Kidney (tissue), 14 donors: Measurements from ENCODE around the gene SPTB. TPM values are rescaled to one million over a fixed set of nuclear protein-coding genes. Genes with fewer than 3 reads are reported as not detected.
A peak's percentile ranks its signal among the peaks of the same experiment; 100 is the strongest.

Source experiments
- DNase-seq, 5 donors: peaks; one replicate each; pipeline ENCODE4 v3.0.0-alpha.2; 2013 to 2020
- FAIRE-seq: peaks from 2 replicates; lab custom pipeline; 2012; peaks lifted over from hg19 to GRCh38; lab: Jason Lieb, UNC
- H3K27ac ChIP-seq, 2 donors: one replicate each; pipeline ENCODE4 v1.7.0; 2013; ENCODE audit warnings: low read depth in 2 of 2, low read length in 2 of 2, inconsistent platforms in 1 of 2
- H3K27me3 ChIP-seq: one replicate; pipeline ENCODE4 v1.7.1; 2013; ENCODE audit warnings: low read length, inconsistent platforms; ENCODE audit not compliant: control insufficient read depth, insufficient read depth
- H3K36me3 ChIP-seq, 3 donors: one replicate each; pipeline versions ENCODE4 v1.7.0 to v1.7.1; 2013; ENCODE audit warnings: low read length in 3 of 3, control low read depth in 1 of 3, inconsistent platforms in 1 of 3; ENCODE audit not compliant: insufficient read depth in 3 of 3, control insufficient read depth in 2 of 3
- H3K4me1 ChIP-seq, 3 donors: one replicate each; pipeline versions ENCODE4 v1.7.0 to v1.7.1; 2013; ENCODE audit warnings: low read length in 3 of 3, inconsistent platforms in 1 of 3, low read depth in 1 of 3; ENCODE audit not compliant: control insufficient read depth in 2 of 3, insufficient read depth in 2 of 3
- H3K4me3 ChIP-seq, 3 donors: one replicate each; pipeline versions ENCODE4 v1.7.0 to v1.8.1; 2013; ENCODE audit warnings: low read length in 3 of 3, control low read depth in 1 of 3, inconsistent platforms in 1 of 3
- H3K9ac ChIP-seq, 3 donors: one replicate each; pipeline versions ENCODE4 v1.7.0 to v1.7.1; 2013; ENCODE audit warnings: low read length in 3 of 3, control low read depth in 1 of 3, inconsistent platforms in 1 of 3
- H3K9me3 ChIP-seq, 3 donors: one replicate each; pipeline versions ENCODE4 v1.7.0 to v1.7.1; 2013; ENCODE audit warnings: low read length in 3 of 3, control low read depth in 1 of 3, inconsistent platforms in 1 of 3; ENCODE audit not compliant: control insufficient read depth in 2 of 3, insufficient read depth in 1 of 3
- CTCF ChIP-seq: IDR thresholded peaks from 3 replicates; pipeline ENCODE4 v1.5.1; 2012; ENCODE audit warnings: mild to moderate bottlenecking, moderate library complexity, borderline replicate concordance; ENCODE audit not compliant: insufficient read depth; ENCODE audit errors: extremely low read depth
- intact Hi-C: fragments of 100-400 bp; cut with DNase I; formaldehyde crosslinking; loops from one replicate; pipeline ENCODE4 v1.11.1; 2022
- polyA plus RNA-seq: library from polyadenylated mRNA; stranded (reverse); fragments of 350-450 nt; fragmentation: Illumina TruSeq; extraction: RNeasy Lipid Tissue Mini Kit (QIAGEN cat#74804); gene quantifications from one replicate; pipeline ENCODE4 v1.2.3, GENCODE V29; 2014; ENCODE audit warnings: low read depth, low replicate concordance; ENCODE audit not compliant: insufficient read depth
- total RNA-seq: library from RNA; stranded (reverse); fragmentation: NEBNext Ultra II Directional; extraction: Animal tissue kit (Norgen Biotek cat#: 25700); gene quantifications from one replicate; pipeline ENCODE4 v1.2.1, GENCODE V29; 2021
- donor health status: control.
- donor health status: control.
- donor health status: control.
- donor health status: control.
- donor health status: control.
- donor health status: DM: yes; HTN: yes; CAD: no.
- donor health status: Normal renal cell carcinoma (clear cell type).

The SPTB gene
- total and polyA plus RNA-seq, 2 donors from 2014 or later, result 1.7 to 2.2 TPM

- intact Hi-C loops, result no loop called here
- FAIRE-seq, result no peak
- no peaks in the 10 kb centered on the region for H3K4me1 ChIP-seq
- no peaks in the 10 kb centered on the region for H3K27me3 ChIP-seq
- H3K9ac ChIP-seq, result no peak overlapping the region
- no peak for TF ChIP-seq CTCF
- no peak for DNase-seq
- no peak overlapping the region for H3K4me3 ChIP-seq
- no peaks in the 10 kb centered on the region for H3K9me3 ChIP-seq
- H3K27ac ChIP-seq, result no peak overlapping the region
- no peaks in the 10 kb centered on the region for H3K36me3 ChIP-seq
Observed at GRCh38 chr14:64817631-64818030, 62.1 kb downstream of the SPTB start.

GRCh38 chr14:64816221-64816783, 63.4 kb downstream of the SPTB start:
- no peak for TF ChIP-seq CTCF
- Histone ChIP-seq H3K9ac (no peak overlapping the region), H3K27me3 (no peaks in the 10 kb centered on the region), H3K9me3 (no peaks in the 10 kb centered on the region), H3K36me3 (no peaks in the 10 kb centered on the region), H3K4me3 (no peak overlapping the region), H3K27ac (no peak overlapping the region), H3K4me1 (no peaks in the 10 kb centered on the region)
- intact Hi-C loops, result no loop called here
- DNase-seq, result no peak
- no peak for FAIRE-seq

- Histone ChIP-seq H3K9ac (no peak overlapping the region), H3K4me1 (no peaks in the 10 kb centered on the region), H3K9me3 (no peaks in the 10 kb centered on the region), H3K27me3 (no peaks in the 10 kb centered on the region), H3K4me3 (no peak overlapping the region), H3K36me3 (no peaks in the 10 kb centered on the region), H3K27ac (no peak overlapping the region)
- DNase-seq, result no peak
- no peak for TF ChIP-seq CTCF
- FAIRE-seq, result no peak
- intact Hi-C loops, result no loop called here
Observed at GRCh38 chr14:64815257-64815656, 64.5 kb downstream of the SPTB start.

GRCh38 chr14:64812412-64812811, 67.3 kb downstream of the SPTB start:
- no peak for FAIRE-seq
- Histone ChIP-seq H3K9me3 (no peaks in the 10 kb centered on the region), H3K27me3 (no peaks in the 10 kb centered on the region), H3K36me3 (no peaks in the 10 kb centered on the region), H3K9ac (peak overlapping the region in 1 of 3 donors; percentile 44), H3K27ac (peak overlapping the region; percentile 7 to 59), H3K4me3 (no peak overlapping the region), H3K4me1 (no peaks in the 10 kb centered on the region)
- intact Hi-C loops, result no loop called here
- peak in 4 of 5 donors; percentile 66 to 78 (median 69) for DNase-seq
- TF ChIP-seq CTCF, result no peak
